Neutrophil (primary cell): ENCODE results near the gene COCH.
"Not testable (repeated sequence)": the region's sequence is repeated elsewhere in the genome, so short reads cannot be mapped to it uniquely, and the experiment has no call there.

Experiments used
- H3K27ac ChIP-seq: fragments of 200-600 bp; sonication (generic); 2 replicates; pipeline ENCODE4 v1.5.1; 2016; ENCODE audit warnings: mild to moderate bottlenecking, moderate library complexity
- H3K27me3 ChIP-seq: fragments of 200-600 bp; sonication (generic); 2 replicates; pipeline ENCODE4 v1.6.0; 2016; ENCODE audit warnings: mild to moderate bottlenecking
- H3K36me3 ChIP-seq: fragments of 200-600 bp; sonication (generic); 2 replicates; pipeline ENCODE4 v1.5.1; 2017
- H3K4me1 ChIP-seq, 2 experiments: fragments of 200-600 bp in 1 of 2; sonication (generic) in 1 of 2; 1 replicate in 1 of 2; 2 replicates in 1 of 2; pipeline versions ENCODE4 v1.5.1 to v1.6.1; 2013 to 2016; ENCODE audit warnings: low read depth in 1 of 2, low read length in 1 of 2, mild to moderate bottlenecking in 1 of 2, moderate library complexity in 1 of 2; ENCODE audit not compliant: control insufficient read depth in 1 of 2, insufficient read depth in 1 of 2
- H3K4me3 ChIP-seq, 2 experiments: fragments of 200-600 bp in 1 of 2; sonication (generic) in 1 of 2; 1 replicate in 1 of 2; 2 replicates in 1 of 2; pipeline ENCODE4 v1.5.1; 2013 to 2016; ENCODE audit warnings: low read depth in 1 of 2, low read length in 1 of 2, mild to moderate bottlenecking in 1 of 2, moderate library complexity in 1 of 2
- H3K9me3 ChIP-seq: fragments of 200-600 bp; sonication (generic); 2 replicates; pipeline ENCODE4 v1.5.1; 2016
- TF ChIP-seq, protein P1 (sequence below): fragments of 200-600 bp; sonication (generic); IDR thresholded peaks from 2 replicates; pipeline ENCODE4 v1.5.1; 2016; ENCODE audit warnings: antibody characterized with exemption

COCH gene

GRCh38 chr14:30914812-30915211, 40.5 kb downstream of the COCH start:
- Histone ChIP-seq H3K4me1 (peaks cover 0 to 3% of the 10 kb centered on the region in 2 experiments), H3K36me3 (peaks cover 19% of the 10 kb centered on the region), H3K9me3 (no peaks in the 10 kb centered on the region), H3K4me3 (no peak overlapping the region), H3K27me3 (no peaks in the 10 kb centered on the region), H3K27ac (no peak overlapping the region)
- TF ChIP-seq, protein P1, sequence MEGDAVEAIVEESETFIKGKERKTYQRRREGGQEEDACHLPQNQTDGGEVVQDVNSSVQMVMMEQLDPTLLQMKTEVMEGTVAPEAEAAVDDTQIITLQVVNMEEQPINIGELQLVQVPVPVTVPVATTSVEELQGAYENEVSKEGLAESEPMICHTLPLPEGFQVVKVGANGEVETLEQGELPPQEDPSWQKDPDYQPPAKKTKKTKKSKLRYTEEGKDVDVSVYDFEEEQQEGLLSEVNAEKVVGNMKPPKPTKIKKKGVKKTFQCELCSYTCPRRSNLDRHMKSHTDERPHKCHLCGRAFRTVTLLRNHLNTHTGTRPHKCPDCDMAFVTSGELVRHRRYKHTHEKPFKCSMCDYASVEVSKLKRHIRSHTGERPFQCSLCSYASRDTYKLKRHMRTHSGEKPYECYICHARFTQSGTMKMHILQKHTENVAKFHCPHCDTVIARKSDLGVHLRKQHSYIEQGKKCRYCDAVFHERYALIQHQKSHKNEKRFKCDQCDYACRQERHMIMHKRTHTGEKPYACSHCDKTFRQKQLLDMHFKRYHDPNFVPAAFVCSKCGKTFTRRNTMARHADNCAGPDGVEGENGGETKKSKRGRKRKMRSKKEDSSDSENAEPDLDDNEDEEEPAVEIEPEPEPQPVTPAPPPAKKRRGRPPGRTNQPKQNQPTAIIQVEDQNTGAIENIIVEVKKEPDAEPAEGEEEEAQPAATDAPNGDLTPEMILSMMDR: no peak

- H3K4me3 ChIP-seq: no peak overlapping the region
- no peaks in the 10 kb centered on the region for H3K27me3 ChIP-seq
- no peaks in the 10 kb centered on the region for H3K9me3 ChIP-seq
- TF ChIP-seq, protein P1: no peak
- peaks cover 7 to 10% of the 10 kb centered on the region in 2 experiments for H3K4me1 ChIP-seq
- H3K27ac ChIP-seq: no peak overlapping the region
- H3K36me3 ChIP-seq: peaks cover 14% of the 10 kb centered on the region
Measured at GRCh38 chr14:30915596-30915995, 41.2 kb downstream of the COCH start.

GRCh38 chr14:30921305-30921704, 46.9 kb downstream of the COCH start:
- Histone ChIP-seq H3K27ac (peak overlapping the region; percentile 35), H3K9me3 (no peaks in the 10 kb centered on the region), H3K27me3 (no peaks in the 10 kb centered on the region), H3K4me3 (peak overlapping the region in 1 of 2 experiments; percentile 2), H3K36me3 (peaks cover 6% of the 10 kb centered on the region), H3K4me1 (peaks cover 18 to 24% of the 10 kb centered on the region in 2 experiments)
- TF ChIP-seq, protein P1: no peak

DNA sequence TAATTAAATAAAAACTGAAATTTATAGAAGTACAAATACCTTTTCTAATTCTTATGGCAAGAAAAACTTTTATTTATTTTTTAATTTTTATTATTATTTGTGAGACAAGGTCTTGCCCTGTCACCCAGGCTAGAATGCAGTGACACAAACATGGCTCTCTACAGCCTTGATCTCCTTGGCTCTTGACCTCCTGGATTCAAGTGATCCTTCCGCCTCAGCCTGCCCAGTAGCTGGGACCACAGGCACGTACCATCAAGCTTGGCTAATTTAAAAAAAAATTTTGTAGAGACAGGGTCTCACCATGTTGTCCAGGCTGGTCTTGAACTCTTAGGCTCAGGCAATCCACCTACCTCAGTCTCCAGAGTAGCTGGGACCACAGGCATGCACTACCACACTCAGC, 47.4 kb downstream of the COCH start:
- TF ChIP-seq, protein P1: no peak
- H3K36me3 ChIP-seq: peaks cover 6% of the 10 kb centered on the region
- peaks cover 18 to 24% of the 10 kb centered on the region in 2 experiments for H3K4me1 ChIP-seq

DNA sequence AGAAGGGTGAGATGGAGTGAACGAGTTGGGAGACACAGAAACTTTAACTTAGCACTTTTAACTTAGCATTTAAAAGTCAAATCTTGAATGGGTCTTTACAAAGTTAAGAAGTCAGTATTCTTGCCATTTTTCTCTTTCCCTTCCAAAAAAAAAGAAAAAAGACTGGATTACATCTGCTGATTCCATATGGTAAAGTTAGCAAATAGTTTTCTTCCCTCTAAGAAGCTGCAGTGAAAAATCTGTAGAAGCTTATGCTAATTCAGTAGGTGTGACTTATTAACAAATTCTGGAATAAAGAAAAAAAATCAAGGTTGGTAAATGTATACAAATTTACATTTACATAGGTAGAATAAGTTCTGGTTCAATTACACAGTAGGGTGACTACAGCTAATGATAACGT, 50.9 kb downstream of the COCH start:
- TF ChIP-seq, protein P1: no peak
- no peaks in the 10 kb centered on the region for H3K9me3 ChIP-seq
- H3K36me3 ChIP-seq: peaks cover 6% of the 10 kb centered on the region
- H3K27me3 ChIP-seq: no peaks in the 10 kb centered on the region
- H3K27ac ChIP-seq: no peak overlapping the region
- H3K4me1 ChIP-seq: peaks cover 14 to 17% of the 10 kb centered on the region in 2 experiments
- no peak overlapping the region for H3K4me3 ChIP-seq

More for the DNA sequence above, 47.4 kb downstream of the COCH start:
- H3K27ac ChIP-seq: peak overlapping the region; percentile 35
- H3K27me3 ChIP-seq: no peaks in the 10 kb centered on the region
- no peaks in the 10 kb centered on the region for H3K9me3 ChIP-seq
- no peak overlapping the region for H3K4me3 ChIP-seq

DNA sequence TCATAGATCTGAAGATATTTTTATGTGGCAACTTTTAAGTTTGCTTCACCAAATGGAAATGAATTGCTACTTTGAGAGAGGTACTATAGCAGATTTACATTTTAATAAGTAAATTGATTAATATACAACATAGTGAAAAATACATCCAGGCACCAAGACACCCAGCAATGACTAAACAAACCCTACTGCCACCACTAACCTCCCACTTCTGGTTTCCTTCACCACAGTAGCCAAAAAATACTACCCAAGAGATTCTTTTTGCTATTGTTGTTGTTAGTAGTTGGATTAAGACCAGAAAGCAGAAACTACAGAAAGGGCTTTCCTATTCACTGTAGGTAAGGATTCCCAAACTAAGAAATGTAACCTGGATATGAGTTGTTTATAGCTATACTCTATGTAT, 54.1 kb downstream of the COCH start:
- H3K9me3 ChIP-seq: no peaks in the 10 kb centered on the region
- no peaks in the 10 kb centered on the region for H3K27me3 ChIP-seq
- H3K36me3 ChIP-seq: peaks cover 10% of the 10 kb centered on the region
- no peak overlapping the region for H3K4me3 ChIP-seq
- TF ChIP-seq, protein P1: no peak
- H3K27ac ChIP-seq: no peak overlapping the region
- H3K4me1 ChIP-seq: no peaks in the 10 kb centered on the region

DNA sequence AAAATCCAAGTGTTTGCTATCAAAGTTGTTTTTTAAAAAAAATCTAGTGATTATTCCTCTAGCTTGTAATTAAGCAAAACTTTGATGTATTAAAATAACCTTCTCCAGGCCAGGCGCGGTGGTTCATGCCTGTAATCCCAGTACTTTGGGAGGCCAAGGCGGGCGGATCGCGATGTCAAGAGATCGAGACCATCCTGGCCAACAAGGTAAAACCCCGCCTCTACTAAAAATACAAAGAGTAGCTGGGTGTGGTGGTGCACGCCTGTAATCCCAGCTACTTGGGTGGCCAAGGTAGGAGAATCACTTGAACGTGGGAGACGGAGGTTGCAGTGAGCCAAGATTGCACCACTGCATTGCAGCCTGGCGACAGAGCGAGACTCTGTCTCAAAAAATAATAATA, 59.6 kb downstream of the COCH start:
- H3K27ac ChIP-seq, H3K9me3 ChIP-seq, H3K4me3 ChIP-seq, H3K27me3 ChIP-seq, H3K4me1 ChIP-seq: not testable (repeated sequence)
- peaks cover 35% of the 10 kb centered on the region for H3K36me3 ChIP-seq
